SU-DHL-6 (cell line): ENCODE results near the gene KRABD2.
A peak's percentile ranks its signal among the peaks of the same experiment; 100 is the strongest.

Source experiments
- H2AFZ ChIP-seq: fragments of 200-600 bp; sonication (generic); 2 replicates; pipeline ENCODE4 v1.6.1; 2014; ENCODE audit warnings: low read depth, mild to moderate bottlenecking, moderate library complexity, mixed read lengths, antibody characterized with exemption, low read length; ENCODE audit not compliant: severe bottlenecking
- H3F3A ChIP-seq: fragments of 200-600 bp; shearing (Covaris generic); 2 replicates; pipeline ENCODE4 v1.6.0; 2016; ENCODE audit warnings: antibody characterized with exemption, mild to moderate bottlenecking; ENCODE audit not compliant: insufficient read depth
- H3K27ac ChIP-seq: fragments of 200-600 bp; sonication (generic); 2 replicates; pipeline ENCODE4 v1.5.1; 2016; ENCODE audit warnings: low read depth, mild to moderate bottlenecking, low read length, moderate library complexity, mixed read lengths
- H3K27me3 ChIP-seq: fragments of 200-600 bp; sonication (generic), shearing (Covaris generic); 2 replicates; pipeline ENCODE4 v1.6.0; 2014; ENCODE audit warnings: mild to moderate bottlenecking, low read length
- H3K36me3 ChIP-seq: fragments of 200-600 bp; sonication (generic); 2 replicates; pipeline ENCODE4 v1.6.1; 2014; ENCODE audit warnings: mild to moderate bottlenecking, low read length, mixed read lengths
- H3K4me2 ChIP-seq: fragments of 300-600, 200-600 bp; shearing (Covaris generic), sonication (generic); 2 replicates; pipeline ENCODE4 v1.6.0; 2014; ENCODE audit warnings: low read length, low read depth, mild to moderate bottlenecking; ENCODE audit not compliant: poor library complexity, severe bottlenecking
- H3K4me3 ChIP-seq: fragments of 200-600 bp; sonication (generic); 2 replicates; pipeline ENCODE4 v1.5.1; 2014; ENCODE audit warnings: antibody characterized with exemption, low read length, mild to moderate bottlenecking, mixed read lengths; ENCODE audit not compliant: insufficient read depth, poor library complexity, severe bottlenecking
- H3K79me2 ChIP-seq: fragments of 200-600 bp; sonication (generic); 2 replicates; pipeline ENCODE4 v1.6.1; 2014; ENCODE audit warnings: mild to moderate bottlenecking, low read length, moderate library complexity; ENCODE audit not compliant: insufficient read depth
- H3K9ac ChIP-seq: fragments of 200-600 bp; sonication (generic); 2 replicates; pipeline ENCODE4 v1.7.0; 2014; ENCODE audit warnings: mild to moderate bottlenecking, low read length
- H3K9me2 ChIP-seq: fragments of 200-600 bp; sonication (generic); replicated peaks from 2 replicates; pipeline ENCODE4 v1.6.1; 2014; ENCODE audit warnings: low read length; ENCODE audit not compliant: insufficient read depth
- H3K9me3 ChIP-seq: fragments of 200-600 bp; sonication (generic); 2 replicates; pipeline ENCODE4 v1.6.1; 2014; ENCODE audit warnings: low read length, mixed read lengths; ENCODE audit not compliant: insufficient read depth
- H4K20me1 ChIP-seq: fragments of 200-600 bp; sonication (generic); 2 replicates; pipeline ENCODE4 v1.6.1; 2014; ENCODE audit warnings: low read depth, mild to moderate bottlenecking, antibody characterized with exemption, low read length, moderate library complexity, mixed read lengths
- EZH2phosphoT487 ChIP-seq: fragments of 200-600 bp; sonication (generic), shearing (Covaris generic); conservative IDR thresholded peaks from 2 replicates; pipeline ENCODE4 v1.6.1; 2018; ENCODE audit warnings: mild to moderate bottlenecking, antibody characterized with exemption, low read length, moderate library complexity, mixed read lengths
- TF ChIP-seq, protein P1 (sequence below): fragments of 200-600 bp; sonication (generic); IDR thresholded peaks from one replicate; pipeline ENCODE4 v1.5.1; 2017; ENCODE audit warnings: antibody characterized with exemption, mild to moderate bottlenecking, low read length, moderate library complexity; ENCODE audit not compliant: insufficient read depth, poor library complexity, severe bottlenecking

The KRABD2 gene

DNA sequence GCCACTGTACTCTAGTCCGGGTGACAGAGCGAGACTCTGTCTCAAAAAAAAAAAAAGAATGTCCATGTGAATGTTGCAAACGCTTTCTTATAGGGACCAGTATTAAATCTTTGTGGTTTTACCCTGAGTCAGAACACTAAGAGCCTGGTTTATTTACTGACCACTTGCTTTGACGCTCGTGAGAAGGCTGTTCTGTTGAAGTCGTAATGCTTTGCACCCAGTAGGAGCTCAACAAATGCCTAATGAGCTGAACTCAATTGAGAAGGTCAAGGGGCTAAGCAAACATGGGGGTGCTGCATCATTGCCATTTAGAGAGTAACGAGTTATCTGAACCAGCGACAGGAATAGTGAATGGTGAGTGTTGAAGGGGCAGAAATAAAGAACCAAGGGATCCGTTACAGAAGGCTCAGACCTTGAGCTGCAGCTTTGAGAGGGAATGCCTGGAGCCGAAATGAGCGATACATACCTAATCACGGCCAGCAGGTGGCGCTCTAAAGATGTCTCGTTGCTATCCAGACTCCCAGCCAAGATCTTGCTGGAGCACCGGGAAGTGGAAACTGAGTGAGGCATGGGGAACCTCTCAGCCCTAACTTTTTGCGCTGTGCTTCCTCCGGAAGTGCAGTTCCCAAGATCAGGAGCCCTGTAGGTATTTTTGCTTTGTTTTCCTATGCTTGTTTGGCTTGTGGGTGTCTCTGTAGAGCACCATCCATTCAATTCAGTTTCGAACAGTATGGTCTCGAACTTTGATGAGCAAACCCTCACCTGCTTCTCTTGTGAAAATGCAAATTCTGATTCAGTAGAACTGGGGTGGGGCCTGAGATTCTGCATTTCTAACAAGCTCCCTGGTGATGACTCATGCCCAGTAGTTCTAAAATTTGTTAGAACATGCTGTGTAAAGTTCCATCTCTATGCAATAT lies 33.7 kb upstream of the KRABD2 start:
- Histone ChIP-seq H2AFZ (peak overlapping the region; percentile 68), H3F3A (no peaks in the 10 kb centered on the region), H3K79me2 (no peaks in the 10 kb centered on the region), H3K27me3 (no peaks in the 10 kb centered on the region), H3K4me2 (no peak overlapping the region), H3K27ac (no peak overlapping the region), H3K36me3 (no peaks in the 10 kb centered on the region), H3K9me3 (no peaks in the 10 kb centered on the region), H4K20me1 (no peaks in the 10 kb centered on the region), H3K9me2 (no peaks in the 10 kb centered on the region), H3K9ac (no peak overlapping the region), H3K4me3 (no peak overlapping the region)
- TF ChIP-seq, protein P1, sequence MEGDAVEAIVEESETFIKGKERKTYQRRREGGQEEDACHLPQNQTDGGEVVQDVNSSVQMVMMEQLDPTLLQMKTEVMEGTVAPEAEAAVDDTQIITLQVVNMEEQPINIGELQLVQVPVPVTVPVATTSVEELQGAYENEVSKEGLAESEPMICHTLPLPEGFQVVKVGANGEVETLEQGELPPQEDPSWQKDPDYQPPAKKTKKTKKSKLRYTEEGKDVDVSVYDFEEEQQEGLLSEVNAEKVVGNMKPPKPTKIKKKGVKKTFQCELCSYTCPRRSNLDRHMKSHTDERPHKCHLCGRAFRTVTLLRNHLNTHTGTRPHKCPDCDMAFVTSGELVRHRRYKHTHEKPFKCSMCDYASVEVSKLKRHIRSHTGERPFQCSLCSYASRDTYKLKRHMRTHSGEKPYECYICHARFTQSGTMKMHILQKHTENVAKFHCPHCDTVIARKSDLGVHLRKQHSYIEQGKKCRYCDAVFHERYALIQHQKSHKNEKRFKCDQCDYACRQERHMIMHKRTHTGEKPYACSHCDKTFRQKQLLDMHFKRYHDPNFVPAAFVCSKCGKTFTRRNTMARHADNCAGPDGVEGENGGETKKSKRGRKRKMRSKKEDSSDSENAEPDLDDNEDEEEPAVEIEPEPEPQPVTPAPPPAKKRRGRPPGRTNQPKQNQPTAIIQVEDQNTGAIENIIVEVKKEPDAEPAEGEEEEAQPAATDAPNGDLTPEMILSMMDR: peak; percentile 73
- TF ChIP-seq EZH2phosphoT487: no peak

DNA sequence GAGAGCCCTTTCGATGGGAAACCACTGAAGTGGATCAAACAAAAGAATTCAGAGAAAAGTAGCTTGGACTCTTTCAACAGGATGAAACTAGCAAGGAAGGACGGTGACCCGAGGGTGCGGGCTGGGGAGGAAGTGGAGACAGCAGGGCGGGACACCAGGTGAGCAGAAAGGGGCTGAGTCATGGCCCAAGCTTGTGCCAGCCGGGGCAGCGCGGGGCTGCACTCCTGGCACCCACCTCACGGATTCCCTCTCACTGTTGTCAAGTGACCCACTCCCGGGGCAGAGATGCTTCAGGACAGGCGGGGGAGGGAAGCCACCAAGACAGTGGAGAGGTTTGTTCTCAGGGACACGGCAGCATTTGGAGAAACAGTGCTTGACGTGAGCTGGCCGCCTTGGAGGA lies 31.9 kb upstream of the KRABD2 start:
- H3K36me3 ChIP-seq: no peaks in the 10 kb centered on the region
- no peaks in the 10 kb centered on the region for H3K9me3 ChIP-seq
- no peak overlapping the region for H3K4me2 ChIP-seq
- H3K9me2 ChIP-seq: no peaks in the 10 kb centered on the region
- H2AFZ ChIP-seq: no peak overlapping the region
- H3F3A ChIP-seq: no peaks in the 10 kb centered on the region
- H4K20me1 ChIP-seq: no peaks in the 10 kb centered on the region
- H3K79me2 ChIP-seq: no peaks in the 10 kb centered on the region
- TF ChIP-seq EZH2phosphoT487: no peak
- TF ChIP-seq, protein P1: no peak
- H3K4me3 ChIP-seq: no peak overlapping the region
- H3K27ac ChIP-seq: no peak overlapping the region
- no peak overlapping the region for H3K9ac ChIP-seq
- no peaks in the 10 kb centered on the region for H3K27me3 ChIP-seq

DNA sequence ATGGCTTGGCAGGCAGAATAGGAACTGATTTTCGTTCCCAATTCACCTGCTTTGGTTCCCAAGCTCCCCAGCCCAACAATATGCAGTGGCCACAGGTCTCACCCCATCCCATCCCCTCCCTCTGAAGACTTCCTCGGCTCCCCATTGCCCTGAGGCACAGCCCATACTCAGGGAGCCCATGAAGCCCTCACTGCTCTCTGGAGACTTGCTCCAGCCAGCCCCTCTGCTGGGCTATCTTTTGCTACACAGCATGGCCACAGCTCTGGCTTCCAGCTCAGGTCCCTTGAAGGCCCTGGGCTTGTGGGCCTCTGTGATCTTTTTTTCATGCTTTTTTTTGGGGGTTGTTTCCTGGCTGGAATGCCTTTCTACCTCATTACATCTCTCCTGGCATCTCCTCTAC lies 29.7 kb upstream of the KRABD2 start:
- no peak overlapping the region for H3K4me2 ChIP-seq
- H3K36me3 ChIP-seq: no peaks in the 10 kb centered on the region
- H3F3A ChIP-seq: no peaks in the 10 kb centered on the region
- H2AFZ ChIP-seq: no peak overlapping the region
- no peaks in the 10 kb centered on the region for H3K9me2 ChIP-seq
- H3K9ac ChIP-seq: no peak overlapping the region
- H3K27me3 ChIP-seq: no peaks in the 10 kb centered on the region
- H3K4me3 ChIP-seq: no peak overlapping the region
- TF ChIP-seq, protein P1: no peak
- no peak for TF ChIP-seq EZH2phosphoT487
- H4K20me1 ChIP-seq: no peaks in the 10 kb centered on the region
- no peak overlapping the region for H3K27ac ChIP-seq
- no peaks in the 10 kb centered on the region for H3K79me2 ChIP-seq
- no peaks in the 10 kb centered on the region for H3K9me3 ChIP-seq
